GM08714 (cell line): ENCODE measurements around the gene DGLUCY.
A peak's percentile ranks its signal among the peaks of the same experiment; 100 is the strongest.
"Not testable (repeated sequence)": the region's sequence is repeated elsewhere in the genome, so short reads cannot be mapped to it uniquely, and the experiment has no call there.

Source experiments
- H3K4me3 ChIP-seq: fragments of 200-500 bp; sonication (Bioruptor generic); 2 replicates; pipeline ENCODE4 v1.5.1; 2014; ENCODE audit warnings: mild to moderate bottlenecking, low read length, inconsistent platforms
- ZNF274 ChIP-seq: IDR thresholded peaks from 2 replicates; pipeline ENCODE4 v1.6.1; 2012; ENCODE audit warnings: mild to moderate bottlenecking, low read depth, low read length

Gene DGLUCY

DNA sequence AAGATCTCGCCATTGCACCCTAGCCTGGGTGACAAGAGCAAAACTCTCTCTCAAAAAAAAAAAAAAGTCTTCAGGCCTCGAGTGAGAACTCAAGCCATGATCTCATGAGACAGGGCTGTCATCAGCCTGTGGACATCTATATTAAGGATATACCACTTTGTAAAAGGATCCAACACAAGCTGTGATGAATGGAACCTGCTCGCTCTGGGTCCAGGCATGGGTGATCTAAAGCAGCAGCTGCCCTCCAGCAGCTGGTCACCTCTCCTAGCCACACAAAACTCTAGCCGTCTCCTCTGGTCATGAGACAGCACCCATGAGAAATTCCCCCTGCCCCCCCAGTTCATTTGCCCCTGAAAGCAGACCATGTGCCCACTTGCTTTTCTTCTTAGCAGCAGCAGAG, 19.1 kb upstream of the DGLUCY start:
- no peak for TF ChIP-seq ZNF274
- H3K4me3 ChIP-seq = no peak overlapping the region

- TF ChIP-seq ZNF274 = no peak
Observed at GRCh38 chr14:91095178-91095577, 18.7 kb upstream of the DGLUCY start.

GRCh38 chr14:91097657-91098056, 16.2 kb upstream of the DGLUCY start:
- H3K4me3 ChIP-seq = not testable (repeated sequence)

More at GRCh38 chr14:91095178-91095577, 18.7 kb upstream of the DGLUCY start:
- no peak overlapping the region for H3K4me3 ChIP-seq

DNA sequence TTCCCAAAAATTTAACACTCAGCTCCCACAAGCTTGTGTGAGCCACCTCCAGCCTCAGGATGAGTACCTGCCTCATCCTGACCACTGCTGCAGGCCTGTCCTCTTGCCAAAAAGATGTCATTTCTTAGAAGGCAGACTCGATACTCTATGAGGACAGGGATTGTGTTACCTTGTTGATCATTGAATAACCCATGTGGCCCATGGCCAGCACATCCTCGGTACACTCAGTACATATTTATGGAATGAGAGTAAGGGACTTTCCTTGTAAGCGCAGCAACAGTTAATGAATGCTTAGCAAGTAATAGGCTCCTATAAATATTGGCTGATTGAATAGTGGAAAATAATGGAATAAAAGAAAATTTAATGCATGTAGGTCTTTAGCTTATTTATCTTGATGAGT, 15.3 kb upstream of the DGLUCY start:
- TF ChIP-seq ZNF274 = no peak

DNA sequence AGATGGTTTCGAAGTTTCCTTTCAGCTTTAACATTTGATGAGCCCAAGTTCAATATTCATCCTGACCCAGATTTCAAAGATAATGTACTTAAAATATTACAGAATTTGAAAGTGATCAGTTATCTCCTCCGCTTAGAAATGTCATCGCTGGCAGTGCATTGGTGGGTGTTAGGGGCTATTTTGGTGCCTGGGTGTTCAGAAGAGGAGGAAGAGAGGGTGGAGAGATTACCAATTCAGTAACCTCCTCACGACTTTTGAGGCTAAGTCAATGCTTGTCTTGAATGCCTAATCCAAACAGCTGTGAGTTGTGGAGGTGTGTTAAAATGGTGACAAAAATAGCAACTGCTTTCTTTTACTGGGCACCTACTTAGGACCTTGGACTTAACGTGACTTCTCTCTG, 13.8 kb upstream of the DGLUCY start:
- H3K4me3 ChIP-seq = no peak overlapping the region
- no peak for TF ChIP-seq ZNF274

More for the DNA sequence above, 15.3 kb upstream of the DGLUCY start:
- H3K4me3 ChIP-seq = no peak overlapping the region

DNA sequence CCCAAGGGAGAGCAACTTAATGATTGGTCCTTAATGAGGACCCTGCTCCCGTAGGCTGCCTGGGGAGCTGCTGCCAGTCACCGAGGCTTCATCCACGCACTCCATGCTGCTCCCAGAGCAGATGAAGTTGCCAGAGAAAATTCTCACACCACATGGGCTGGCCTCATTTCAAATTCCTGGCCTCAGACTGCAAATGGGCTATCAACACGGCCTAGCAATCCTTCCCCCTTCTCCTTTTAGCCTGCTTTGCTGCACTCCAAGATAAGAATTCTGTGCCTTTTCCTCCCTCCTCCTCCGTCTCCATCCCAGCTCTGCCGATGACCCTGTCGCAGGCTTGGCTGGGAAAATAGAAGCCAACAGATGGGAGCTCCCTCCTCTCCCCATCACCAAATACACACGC, 10.8 kb upstream of the DGLUCY start:
- TF ChIP-seq ZNF274 = no peak
- no peak overlapping the region for H3K4me3 ChIP-seq

- H3K4me3 ChIP-seq = no peak overlapping the region
- no peak for TF ChIP-seq ZNF274
Observed at GRCh38 chr14:91108941-91109611, 4.8 kb upstream of the DGLUCY start.

- no peak overlapping the region for H3K4me3 ChIP-seq
- no peak for TF ChIP-seq ZNF274
Observed at GRCh38 chr14:91111443-91111842, 2.4 kb upstream of the DGLUCY start.

DNA sequence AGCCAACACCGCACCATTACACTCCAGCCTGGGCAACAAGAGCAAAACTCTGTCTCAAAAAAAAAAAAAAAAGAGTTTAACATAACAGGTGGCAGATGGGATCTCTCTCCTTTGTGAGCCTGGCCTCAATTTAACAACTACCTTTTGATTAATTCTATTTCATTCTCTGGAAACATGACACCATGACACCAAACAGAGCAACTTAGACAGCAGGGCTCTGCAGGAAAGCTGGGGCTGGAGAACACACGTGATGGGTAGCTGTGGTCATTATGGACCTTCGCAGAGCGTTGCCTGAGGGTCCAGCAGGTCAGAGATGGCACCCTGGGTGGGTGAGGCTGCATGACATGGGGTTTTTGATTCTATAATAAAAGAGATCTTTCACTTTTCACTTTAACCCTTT, 1.7 kb upstream of the DGLUCY start:
- no peak overlapping the region for H3K4me3 ChIP-seq
- no peak for TF ChIP-seq ZNF274

DNA sequence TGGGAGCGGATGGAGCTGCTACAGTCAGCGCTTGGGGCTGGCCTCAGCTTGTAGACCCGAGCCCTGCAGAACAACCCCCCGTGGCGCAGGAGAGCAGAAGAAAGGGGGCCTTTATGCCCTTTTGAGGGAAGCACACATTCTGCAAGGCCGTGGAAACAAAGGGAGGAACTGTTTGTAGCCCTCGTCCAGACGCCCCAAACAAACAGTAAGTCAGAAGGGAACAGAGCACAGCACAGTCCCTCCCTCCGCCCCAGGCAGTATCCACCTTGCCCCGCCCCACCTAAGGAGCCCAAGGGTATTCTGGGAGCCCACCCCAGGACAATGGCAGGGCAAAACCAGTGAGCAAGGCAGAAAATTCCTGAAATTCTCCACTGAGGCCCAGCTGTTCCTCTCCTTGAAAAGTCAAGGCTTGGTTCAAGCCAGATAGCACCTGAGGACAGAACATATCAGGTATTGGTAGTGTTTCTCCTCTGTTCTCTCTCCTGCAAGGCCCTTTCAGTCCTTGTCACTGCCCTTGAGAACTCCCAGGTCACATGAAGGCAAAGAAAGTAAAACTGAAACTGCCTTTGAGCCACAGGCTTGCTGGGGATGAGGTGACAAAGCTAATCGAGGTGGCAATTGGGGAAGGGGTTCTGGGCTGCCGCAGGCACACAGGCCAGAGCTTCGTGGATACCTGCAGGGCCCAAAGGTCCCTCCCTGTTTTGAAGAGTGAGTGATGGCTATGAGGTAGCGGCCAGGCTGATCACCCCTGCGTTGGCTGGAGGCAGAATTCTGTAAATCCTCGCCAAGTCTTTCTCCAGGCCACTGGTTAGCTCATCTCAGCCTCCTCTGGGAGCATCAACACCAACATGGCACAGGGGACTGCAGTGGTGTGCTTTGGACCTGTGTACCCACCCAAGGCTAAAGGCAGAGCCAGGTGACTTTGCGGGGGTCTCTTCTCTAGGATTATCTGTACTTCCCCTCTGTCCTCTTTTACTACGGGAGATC, 499 bp downstream of the DGLUCY start:
- H3K4me3 ChIP-seq = peak overlapping the region; percentile 76
- no peak for TF ChIP-seq ZNF274

- no peak for TF ChIP-seq ZNF274
- peak overlapping the region; percentile 76 for H3K4me3 ChIP-seq
Observed at GRCh38 chr14:91115986-91116770, 2.3 kb downstream of the DGLUCY start.

DNA sequence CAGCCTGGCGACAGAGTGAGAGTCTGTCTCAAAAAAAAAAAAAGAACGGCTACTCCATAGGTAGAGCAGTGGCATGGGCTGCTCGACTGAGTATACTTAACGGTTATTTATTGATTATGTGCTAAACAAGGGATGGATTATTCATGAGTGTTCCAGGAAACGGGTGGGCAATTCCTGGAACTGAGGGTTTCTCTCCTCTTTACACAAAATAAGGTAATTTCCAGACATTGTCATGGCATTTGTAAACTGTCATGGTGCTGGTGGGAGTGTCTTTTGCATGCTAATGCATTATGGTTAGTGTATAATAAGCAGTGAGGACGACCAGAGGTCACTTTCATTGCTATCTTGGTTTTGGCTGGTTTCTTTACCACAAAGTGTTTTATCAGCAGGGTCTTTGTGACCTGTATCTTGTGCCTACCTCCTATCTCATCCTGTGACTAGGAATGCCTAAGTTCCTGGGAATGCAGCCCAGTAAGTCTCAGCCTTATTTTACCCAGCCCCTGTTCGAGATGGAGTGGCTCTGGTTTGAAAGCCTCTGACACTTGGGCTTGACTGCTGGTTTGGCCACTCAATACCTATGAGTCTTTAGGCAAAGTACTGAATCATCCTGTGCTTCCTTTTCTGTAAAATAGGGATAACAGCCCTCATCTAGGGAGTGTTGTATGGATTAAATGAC, 3.2 kb downstream of the DGLUCY start:
- no peak overlapping the region; the same call in 1 of the 2 replicates for H3K4me3 ChIP-seq
- no peak for TF ChIP-seq ZNF274

DNA sequence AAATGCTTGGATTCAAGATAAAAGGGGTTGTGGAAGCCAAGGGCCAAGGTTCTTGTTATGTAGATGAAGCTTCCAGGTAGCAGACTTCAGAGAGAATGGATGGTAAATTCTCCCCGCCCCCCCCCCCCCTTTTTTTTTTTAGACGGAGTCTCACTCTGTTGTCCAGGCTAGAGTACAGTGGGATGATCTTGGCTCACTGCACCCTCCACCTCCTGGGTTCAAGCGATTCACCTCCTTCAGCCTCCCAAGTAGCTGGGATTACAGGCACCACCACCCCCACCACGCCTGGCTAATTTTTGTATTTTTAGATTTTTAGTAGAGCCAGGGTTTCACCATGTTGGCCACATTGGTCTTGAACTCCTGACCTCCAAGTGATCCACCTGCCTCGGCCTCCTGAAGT, 4.1 kb downstream of the DGLUCY start:
- H3K4me3 ChIP-seq = no peak overlapping the region
- no peak for TF ChIP-seq ZNF274
